Spinal cord (tissue), 10 donors: Measurements from ENCODE around the gene TMEM266. TPM values are rescaled to one million over a fixed set of nuclear protein-coding genes. Genes with fewer than 3 reads are reported as not detected.

Experiments
- DNase-seq, 6 donors: peaks; one replicate each; pipeline versions ENCODE4 v3.0.0 to v3.0.0-alpha.2; 2013 to 2015; ENCODE audit warnings: low spot score in 6 of 6, low read depth in 4 of 6
- H3K27ac ChIP-seq: one replicate; pipeline ENCODE4 v1.5.1; 2013; ENCODE audit warnings: low read depth, low read length, control low read depth
- H3K27me3 ChIP-seq: one replicate; pipeline ENCODE4 v1.6.1; 2013; ENCODE audit warnings: low read length; ENCODE audit not compliant: control insufficient read depth, insufficient read depth
- H3K36me3 ChIP-seq: one replicate; pipeline ENCODE4 v1.6.1; 2013; ENCODE audit warnings: low read length; ENCODE audit not compliant: control insufficient read depth, insufficient read depth
- H3K4me1 ChIP-seq: one replicate; pipeline ENCODE4 v1.6.1; 2013; ENCODE audit warnings: low read length; ENCODE audit not compliant: control insufficient read depth, insufficient read depth
- H3K4me3 ChIP-seq: one replicate; pipeline ENCODE4 v1.5.1; 2013; ENCODE audit warnings: low read depth, low read length, control low read depth
- H3K9me3 ChIP-seq: one replicate; pipeline ENCODE4 v1.6.1; 2013; ENCODE audit warnings: low read length; ENCODE audit not compliant: control insufficient read depth, insufficient read depth
- WGBS: methylation state at CpG from one replicate; pipeline ENCODE4 v1.1.5; 2013; ENCODE audit warnings: missing lambda C conversion rate; ENCODE audit not compliant: insufficient coverage; 5-methylcytosine and 5-hydroxymethylcytosine counted together
- polyA plus RNA-seq, 2 donors: library from polyadenylated mRNA; unstranded; fragments of 120-200 nt; gene quantifications; one replicate each; pipeline ENCODE4 v1.2.1, GENCODE V29; 2013; ENCODE audit not compliant: insufficient read length in 2 of 2
- total RNA-seq, 2 donors: library from RNA; depleted of rRNA in 1 of 2; stranded (reverse); fragments of 120-200 nt in 1 of 2; fragments of >200 nt in 1 of 2; gene quantifications; one replicate each; pipeline versions ENCODE4 v1.2.3 to v1.2.4, GENCODE V29; 2013 to 2014
- donor health status: healthy.

TMEM266 gene
- total and polyA plus RNA-seq, 4 donors = 3.4 to 13.3 (median 7.9) TPM

DNA sequence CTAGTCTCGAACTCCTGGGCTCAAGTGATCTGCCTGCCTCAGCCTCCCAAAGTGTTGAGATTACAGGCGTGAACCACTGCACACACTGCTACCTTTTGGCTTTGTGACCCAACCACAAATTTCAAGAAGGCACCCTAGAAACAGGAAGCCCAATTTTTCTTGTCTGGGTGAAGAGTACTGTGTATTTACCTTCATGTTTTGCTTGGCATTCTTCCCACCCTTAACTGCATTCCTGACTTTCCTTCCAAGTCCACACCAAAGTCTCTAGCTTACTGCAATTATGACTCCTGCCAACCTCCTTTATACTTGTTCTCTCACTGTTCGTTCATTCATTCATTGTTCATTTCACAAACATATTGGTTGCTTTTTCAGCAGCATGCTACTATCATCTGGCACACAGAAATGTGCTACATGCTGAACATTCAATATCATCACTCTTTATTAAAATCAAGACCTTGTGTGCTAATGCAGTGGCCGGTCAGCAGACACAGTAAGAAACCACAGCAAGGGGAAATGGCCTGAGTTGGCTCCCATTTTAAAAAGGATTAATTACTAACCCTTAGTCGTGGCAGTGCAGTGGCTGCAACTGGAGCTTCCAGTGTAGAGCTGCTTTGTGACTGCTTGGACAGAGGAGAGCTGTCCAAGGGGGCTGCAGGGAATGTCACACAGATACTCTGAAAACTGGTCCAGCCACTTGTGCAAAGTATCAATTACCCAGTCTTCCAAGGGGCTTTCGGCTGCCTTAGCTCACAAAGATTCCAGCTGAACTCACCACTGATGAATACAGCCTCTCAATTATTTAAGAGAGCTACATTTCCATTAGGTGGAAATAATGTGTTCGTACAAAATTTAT, 157.5 kb downstream of the TMEM266 start:
- 42% methylated on average over 3 of the region's 7 CpGs for WGBS
- H3K4me1 ChIP-seq = no peaks in the 10 kb centered on the region
- H3K4me3 ChIP-seq = no peak overlapping the region
- peak in 2 of 6 donors; percentile 34 to 47 for DNase-seq
- H3K27ac ChIP-seq = no peak overlapping the region
- H3K9me3 ChIP-seq = peaks cover 2% of the 10 kb centered on the region
- H3K36me3 ChIP-seq = peaks cover 3% of the 10 kb centered on the region
- H3K27me3 ChIP-seq = no peaks in the 10 kb centered on the region

DNA sequence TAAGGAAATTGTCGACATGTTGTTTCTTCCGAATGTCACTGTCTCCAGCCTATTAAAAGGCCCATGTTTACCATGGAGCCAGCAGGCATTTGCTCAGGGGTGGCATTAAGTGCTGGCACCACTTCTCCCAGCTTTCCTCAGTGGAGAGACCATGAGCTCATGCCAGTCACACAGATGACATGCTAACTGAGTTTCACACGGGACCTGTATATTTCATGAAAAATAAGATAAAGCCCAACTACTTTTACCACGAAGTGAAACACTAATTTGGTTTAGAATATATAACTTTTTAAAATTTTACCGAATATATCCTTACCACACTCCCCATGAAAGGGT, 158.1 kb downstream of the TMEM266 start:
- Histone ChIP-seq H3K27me3 (no peaks in the 10 kb centered on the region), H3K36me3 (peaks cover 3% of the 10 kb centered on the region), H3K4me3 (no peak overlapping the region), H3K9me3 (peaks cover 2% of the 10 kb centered on the region), H3K4me1 (no peaks in the 10 kb centered on the region), H3K27ac (no peak overlapping the region)
- DNase-seq = no peak
- 18% methylated on average over 2 of the region's 5 CpGs for whole genome bisulfite sequencing

DNA sequence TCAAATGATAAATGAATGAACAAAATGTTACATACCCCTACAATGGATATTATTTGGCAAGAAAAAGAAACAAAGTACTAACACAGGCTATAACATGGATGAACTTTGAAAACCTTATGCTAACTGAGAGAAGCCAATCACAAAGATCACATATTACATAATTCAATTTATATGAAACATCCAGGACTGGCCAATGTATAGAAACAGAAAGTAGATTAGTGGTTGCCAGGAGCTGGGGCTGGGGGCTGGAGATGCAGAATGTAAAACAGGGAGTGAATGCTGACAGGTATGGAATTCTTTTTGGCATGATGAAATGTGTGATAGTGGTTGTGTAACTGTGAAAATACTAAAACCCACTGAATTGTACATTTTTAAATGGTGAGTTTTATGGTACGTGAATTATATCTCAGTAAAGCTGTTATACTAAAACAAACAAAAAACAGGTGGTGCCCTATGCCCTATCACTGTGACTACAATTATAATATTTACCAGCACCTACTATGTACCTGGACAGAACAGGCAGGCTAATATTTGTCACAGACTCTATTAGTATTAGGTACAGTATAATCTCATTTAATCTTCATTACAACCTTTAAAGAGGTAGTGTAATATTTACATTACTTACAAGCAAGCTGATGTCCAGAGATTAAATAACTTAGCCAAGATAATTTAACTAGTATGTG, 161.4 kb downstream of the TMEM266 start:
- Histone ChIP-seq H3K4me3 (no peak overlapping the region), H3K27me3 (no peaks in the 10 kb centered on the region), H3K36me3 (peaks cover 4% of the 10 kb centered on the region), H3K9me3 (peaks cover 2% of the 10 kb centered on the region), H3K27ac (no peak overlapping the region), H3K4me1 (no peaks in the 10 kb centered on the region)
- no peak for DNase-seq
- no CpG with 5 or more reads among the region's 1 CpG for WGBS

DNA sequence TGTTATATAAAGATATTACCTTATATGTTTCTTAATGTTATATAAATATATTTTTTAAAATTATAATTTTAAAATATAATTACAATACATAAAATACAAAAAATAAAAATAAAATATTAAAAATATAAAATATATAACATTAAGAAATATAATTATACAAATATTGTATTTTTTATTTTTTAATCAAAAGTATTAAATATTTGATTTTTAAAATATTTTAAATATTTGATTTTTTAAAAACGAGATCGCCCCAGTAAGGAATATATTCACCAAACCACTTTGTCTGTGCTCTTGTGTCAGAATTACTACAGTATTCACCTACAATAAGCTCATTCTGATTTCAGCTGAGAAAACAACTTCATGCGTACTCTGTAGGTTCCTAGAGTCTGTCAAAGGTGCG, 162.4 kb downstream of the TMEM266 start:
- H3K4me3 ChIP-seq = no peak overlapping the region
- WGBS = no CpG with 5 or more reads among the region's 4 CpGs
- no peak for DNase-seq
- H3K27ac ChIP-seq = no peak overlapping the region
- peaks cover 2% of the 10 kb centered on the region for H3K9me3 ChIP-seq
- no peaks in the 10 kb centered on the region for H3K4me1 ChIP-seq
- H3K27me3 ChIP-seq = no peaks in the 10 kb centered on the region
- peaks cover 4% of the 10 kb centered on the region for H3K36me3 ChIP-seq

DNA sequence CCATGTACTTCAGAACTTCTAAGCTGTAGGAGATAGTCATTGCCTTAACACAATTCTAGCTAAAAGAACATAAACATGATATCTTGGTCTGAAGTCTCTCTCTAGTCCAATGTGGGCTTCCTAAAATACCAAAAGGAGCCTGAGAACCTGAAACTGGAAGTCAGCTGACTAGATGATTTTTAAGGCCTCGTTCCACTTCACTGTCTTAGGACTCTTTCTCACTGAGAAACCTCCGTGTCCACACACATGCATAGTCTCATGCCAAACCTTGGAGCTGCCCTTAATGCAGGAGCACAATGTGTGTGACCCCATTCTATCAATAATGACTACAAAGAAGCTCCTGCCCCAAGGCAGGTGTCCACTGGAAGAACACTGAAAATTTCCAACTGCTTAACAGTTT, 163.7 kb downstream of the TMEM266 start:
- Histone ChIP-seq H3K27ac (no peak overlapping the region), H3K36me3 (peaks cover 4% of the 10 kb centered on the region), H3K27me3 (no peaks in the 10 kb centered on the region), H3K4me3 (no peak overlapping the region), H3K9me3 (peaks cover 2% of the 10 kb centered on the region), H3K4me1 (no peaks in the 10 kb centered on the region)
- 89% methylated on average over 2 of the region's 2 CpGs for WGBS
- no peak for DNase-seq

DNA sequence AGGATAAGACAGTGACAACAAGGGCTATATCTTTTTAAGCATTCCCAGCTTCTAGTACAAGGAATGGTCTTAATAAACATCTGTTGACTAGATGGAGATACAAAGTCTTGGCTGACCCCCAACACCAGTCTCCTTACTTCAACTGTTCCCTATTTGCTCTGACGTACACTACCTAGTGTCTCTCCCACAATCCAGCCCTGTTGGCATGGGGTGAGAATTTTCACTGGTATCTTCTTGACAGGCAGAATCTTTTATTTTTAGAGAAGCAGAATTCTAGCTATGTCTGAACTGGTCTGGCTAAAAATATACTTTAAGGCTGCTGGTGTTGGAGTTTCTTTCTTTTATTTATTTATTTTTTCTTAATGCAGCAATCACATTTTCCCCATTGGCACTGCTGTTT, 169.5 kb downstream of the TMEM266 start:
- Histone ChIP-seq H3K27me3 (no peaks in the 10 kb centered on the region), H3K4me3 (no peak overlapping the region), H3K4me1 (no peaks in the 10 kb centered on the region), H3K36me3 (peaks cover 6% of the 10 kb centered on the region), H3K27ac (no peak overlapping the region), H3K9me3 (no peaks in the 10 kb centered on the region)
- no CpG with 5 or more reads among the region's 1 CpG for WGBS
- DNase-seq = no peak

DNA sequence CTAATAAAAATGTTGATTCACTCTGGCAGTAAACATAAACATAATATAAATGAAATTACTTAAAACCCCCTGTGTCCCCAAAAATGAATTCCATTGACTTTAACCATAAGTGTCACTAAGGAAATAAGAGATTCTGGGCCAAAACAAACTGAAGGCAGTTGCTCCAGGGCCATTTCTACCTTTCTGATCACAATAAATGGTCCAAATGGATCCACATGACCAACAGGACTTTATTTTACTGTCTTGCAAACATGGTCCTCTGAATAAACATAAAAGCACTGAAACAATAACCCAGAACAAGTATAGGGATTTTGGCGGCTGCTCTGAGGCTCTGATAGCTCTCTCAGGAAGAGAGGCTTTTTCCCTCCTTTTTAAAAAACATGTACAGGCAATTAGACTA, 174.1 kb downstream of the TMEM266 start:
- H3K9me3 ChIP-seq = no peaks in the 10 kb centered on the region
- H3K27me3 ChIP-seq = no peaks in the 10 kb centered on the region
- no CpG with 5 or more reads among the region's 1 CpG for WGBS
- H3K27ac ChIP-seq = no peak overlapping the region
- H3K4me3 ChIP-seq = no peak overlapping the region
- no peaks in the 10 kb centered on the region for H3K4me1 ChIP-seq
- DNase-seq = peak in 1 of 6 donors; percentile 64
- H3K36me3 ChIP-seq = peaks cover 2% of the 10 kb centered on the region

DNA sequence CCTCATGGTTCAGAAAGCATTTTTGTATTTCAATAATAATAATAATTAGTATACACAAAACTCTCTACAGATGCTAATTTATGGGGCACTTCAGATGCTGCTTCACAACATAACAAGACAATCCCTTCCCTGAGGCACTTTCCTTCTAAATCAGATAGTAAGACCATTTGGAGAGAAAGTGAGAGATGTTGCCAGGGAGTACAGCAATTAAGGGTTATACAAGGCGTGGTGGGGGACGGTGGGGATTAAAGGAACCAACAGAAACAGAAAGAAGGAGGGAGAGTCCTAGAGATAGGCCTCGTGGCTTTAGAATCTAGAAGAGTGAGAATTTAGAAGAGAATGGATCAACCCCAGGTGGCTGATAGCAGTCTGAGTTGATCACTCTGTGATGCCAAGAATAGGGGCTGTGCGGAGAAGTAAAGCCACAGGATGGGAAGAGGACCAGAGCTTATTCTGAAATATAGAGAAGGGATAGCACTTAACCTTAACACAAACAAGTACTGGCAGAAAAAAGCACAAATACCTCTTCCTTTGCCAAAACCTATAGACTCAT, 174.6 kb downstream of the TMEM266 start:
- Histone ChIP-seq H3K4me3 (no peak overlapping the region), H3K36me3 (peaks cover 2% of the 10 kb centered on the region), H3K9me3 (no peaks in the 10 kb centered on the region), H3K27ac (no peak overlapping the region), H3K27me3 (no peaks in the 10 kb centered on the region), H3K4me1 (no peaks in the 10 kb centered on the region)
- WGBS = 42% methylated on average over 3 of the region's 4 CpGs
- peak in 1 of 6 donors; percentile 55 for DNase-seq

DNA sequence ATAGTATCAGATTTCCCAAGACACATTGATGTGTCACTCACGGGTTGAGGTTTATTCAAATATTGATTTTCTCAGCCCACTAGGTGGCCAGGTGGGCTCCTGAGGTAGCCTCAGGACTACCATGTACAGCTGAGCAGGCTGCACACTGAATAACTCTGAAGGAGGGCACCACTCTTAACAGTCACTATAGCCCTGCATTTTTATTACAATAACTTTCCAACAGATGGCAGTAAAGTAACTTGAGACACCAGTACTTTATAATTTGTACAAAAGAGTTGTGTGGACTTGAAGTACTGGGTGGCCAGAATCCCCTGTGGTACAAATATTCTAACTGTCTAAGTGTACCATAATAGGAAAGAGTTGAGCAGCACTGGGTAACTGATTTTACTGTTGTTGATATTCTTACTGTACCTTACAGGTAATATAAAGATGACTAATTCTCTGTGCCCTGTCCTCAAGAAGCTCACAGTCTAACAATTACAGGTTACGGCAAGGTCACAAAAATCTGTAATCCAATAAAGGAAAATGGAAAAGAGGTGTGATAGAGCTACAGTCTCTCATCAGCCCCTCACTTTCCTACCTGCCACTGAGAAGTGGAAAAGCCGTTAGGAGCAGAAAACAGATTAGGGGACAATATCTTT, 175.5 kb downstream of the TMEM266 start:
- Histone ChIP-seq H3K4me3 (no peak overlapping the region), H3K27me3 (no peaks in the 10 kb centered on the region), H3K9me3 (no peaks in the 10 kb centered on the region), H3K27ac (no peak overlapping the region), H3K36me3 (no peaks in the 10 kb centered on the region), H3K4me1 (no peaks in the 10 kb centered on the region)
- WGBS = no CpG with 5 or more reads among the region's 3 CpGs
- DNase-seq = peak in 2 of 6 donors; percentile 50 to 55
